Hepatic stellate cell (primary cell): ENCODE data around the gene ITPA.

ENCODE experiments used
- DNase-seq: peaks from one replicate; pipeline ENCODE4 v3.0.0; 2011; ENCODE audit warnings: low spot score

The ITPA gene

DNA sequence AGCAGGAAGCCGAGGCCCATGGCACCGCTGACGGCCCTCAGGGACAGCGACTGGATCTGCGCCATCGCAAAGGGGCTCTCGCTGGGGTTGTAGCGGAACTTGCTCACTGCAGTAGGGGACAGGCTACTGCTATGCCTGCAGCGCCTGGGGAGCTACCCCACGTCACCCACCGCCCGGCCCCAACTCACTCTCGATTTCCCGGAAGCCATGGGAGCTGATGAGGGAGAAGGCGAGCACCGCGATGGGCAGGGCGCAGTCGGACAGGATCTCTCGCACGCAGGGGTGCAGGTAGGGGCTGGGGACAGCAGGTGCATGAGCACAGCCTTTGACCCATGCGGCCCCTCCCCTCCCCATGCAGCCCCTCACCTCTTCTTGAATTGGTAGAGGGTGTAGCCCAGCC is 19.9 kb downstream of the ITPA start:
- DNase-seq = no peak

DNA sequence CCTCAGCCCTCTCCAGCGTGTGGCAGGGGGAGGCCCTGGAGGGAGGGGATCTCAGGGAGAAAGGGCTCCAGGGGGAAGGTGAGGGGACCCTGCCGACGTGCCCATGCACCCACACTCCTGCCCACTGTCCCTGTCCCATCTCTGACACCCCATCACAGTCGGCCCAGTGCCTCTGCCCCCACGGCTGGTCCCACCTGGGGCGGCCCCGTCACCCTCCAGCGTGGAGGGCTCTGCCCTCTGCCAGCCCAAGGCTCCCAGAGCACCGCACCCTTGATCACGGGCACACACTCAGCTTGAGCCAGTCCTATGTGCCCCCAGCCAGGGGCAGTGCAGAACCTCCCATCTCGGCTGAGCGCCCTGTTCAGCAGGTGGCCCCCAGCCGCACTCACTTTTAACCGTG is 20.5 kb downstream of the ITPA start:
- no peak for DNase-seq

DNA sequence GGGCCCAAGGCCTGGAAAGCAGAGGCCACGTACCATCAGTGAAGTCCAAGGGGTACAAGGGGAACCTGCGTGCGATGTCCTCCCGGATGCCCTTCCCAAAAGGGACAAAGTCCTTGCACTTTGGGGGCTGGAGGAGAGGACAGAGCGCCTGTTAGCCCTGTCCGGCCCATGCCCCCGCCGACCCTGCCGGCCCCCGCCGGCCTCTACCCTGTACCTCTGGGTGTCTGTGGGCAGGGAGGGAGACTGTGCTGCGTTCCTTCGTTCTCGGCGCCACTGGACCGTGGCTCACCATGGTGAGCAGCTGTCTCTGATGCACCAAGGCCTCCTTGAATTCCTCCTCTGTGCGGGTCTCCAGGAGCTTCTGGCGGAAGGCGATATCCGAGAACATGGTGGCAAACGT is 21.8 kb downstream of the ITPA start:
- DNase-seq = no peak

DNA sequence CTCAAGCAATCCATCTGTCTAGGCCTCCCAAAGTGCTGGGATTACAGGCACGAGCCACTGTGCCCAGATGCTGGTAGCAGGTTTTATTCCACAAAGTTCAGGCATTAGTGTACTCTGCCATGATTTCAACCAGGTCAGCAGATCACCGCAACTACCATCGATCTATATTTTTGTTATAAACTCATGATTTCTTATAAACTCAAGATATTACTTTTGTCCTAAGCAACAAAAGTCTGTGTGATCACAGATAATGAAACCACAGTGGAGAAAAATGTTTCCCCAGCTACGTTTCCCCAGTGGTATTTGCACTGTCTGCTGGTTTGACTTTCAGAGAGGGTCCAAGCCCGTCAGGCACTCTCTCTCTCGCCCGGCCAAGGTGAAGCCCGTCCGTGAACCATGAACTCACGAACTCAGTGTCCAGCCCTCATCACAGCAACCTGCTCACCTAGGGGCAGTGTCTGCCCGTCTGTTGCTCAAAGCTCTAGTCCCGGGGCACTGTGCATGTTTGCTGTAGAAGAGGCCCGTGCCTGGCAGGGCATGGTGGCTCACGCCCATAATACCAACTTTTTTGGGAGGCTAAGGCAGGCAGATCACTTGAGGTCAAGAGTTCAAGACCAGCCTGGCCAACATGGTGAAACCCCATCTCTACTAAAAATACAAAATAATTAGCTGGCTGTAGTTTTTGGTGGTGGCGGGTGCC is 22.7 kb downstream of the ITPA start:
- no peak for DNase-seq

DNA sequence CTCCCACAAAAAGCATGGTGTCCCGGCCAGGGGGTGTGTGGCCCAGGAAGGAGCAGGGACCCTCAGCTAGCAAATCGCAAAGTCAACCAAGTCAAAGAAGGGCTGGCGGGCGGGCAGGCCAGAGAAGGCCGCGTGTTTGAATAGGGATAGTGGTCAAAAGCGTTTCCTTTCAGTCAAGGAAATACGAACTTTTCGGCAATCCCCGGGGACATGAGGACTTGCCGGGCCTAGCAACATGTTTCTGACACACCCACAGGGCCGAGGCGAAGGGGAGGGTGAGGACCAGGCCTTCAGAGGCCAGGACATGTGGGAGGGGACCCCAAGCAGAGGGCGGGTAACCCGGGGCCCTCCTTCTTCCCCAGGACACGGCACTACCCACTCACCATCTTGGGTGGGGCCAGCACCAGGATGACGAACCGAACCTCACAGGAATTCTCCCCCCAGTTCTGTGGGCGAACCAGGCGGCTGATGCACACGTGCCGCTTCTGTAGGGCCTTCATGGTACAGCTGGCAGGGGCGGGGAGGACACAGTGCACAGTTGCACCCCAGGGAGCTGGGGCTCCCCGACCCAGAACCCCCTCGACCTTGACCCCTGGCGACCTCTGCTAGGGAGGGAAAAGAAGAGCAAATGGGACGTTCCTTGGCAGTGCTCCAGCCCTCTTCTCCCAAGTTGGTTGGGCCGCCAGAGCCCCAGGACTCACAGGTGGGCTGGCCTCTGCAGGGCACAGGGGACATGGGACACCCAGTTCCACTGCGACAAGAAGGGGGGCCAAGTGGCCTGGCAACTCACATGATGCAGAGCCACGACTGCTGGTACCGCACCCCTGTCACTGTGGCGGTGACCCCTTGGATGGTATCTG is 24.1 kb downstream of the ITPA start:
- no peak for DNase-seq

DNA sequence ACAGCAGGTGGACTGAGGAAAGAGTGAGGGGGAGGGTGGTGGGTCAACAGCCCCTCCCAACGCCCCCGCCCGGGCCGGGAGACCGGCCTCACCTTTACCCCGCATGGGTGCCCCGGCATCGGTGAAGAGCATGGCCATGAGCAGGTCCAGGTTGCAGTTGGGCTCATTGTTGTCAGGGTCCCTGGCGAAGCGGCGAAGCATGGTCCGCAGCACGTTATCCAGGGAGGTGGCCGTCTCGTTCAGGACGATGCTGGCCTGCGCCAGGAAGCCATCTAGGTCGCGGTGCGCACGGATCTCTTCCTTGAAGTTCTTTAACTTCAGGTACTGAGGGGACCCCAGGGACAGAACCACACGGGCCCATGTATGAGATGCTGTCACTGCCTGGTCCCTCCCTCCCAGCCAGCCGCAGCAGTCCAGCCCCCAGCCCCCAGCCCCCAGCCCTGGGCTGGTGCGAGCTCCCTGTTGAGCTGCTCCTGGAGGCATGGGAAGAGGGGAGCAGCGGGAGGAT is 24.7 kb downstream of the ITPA start:
- no peak for DNase-seq

DNA sequence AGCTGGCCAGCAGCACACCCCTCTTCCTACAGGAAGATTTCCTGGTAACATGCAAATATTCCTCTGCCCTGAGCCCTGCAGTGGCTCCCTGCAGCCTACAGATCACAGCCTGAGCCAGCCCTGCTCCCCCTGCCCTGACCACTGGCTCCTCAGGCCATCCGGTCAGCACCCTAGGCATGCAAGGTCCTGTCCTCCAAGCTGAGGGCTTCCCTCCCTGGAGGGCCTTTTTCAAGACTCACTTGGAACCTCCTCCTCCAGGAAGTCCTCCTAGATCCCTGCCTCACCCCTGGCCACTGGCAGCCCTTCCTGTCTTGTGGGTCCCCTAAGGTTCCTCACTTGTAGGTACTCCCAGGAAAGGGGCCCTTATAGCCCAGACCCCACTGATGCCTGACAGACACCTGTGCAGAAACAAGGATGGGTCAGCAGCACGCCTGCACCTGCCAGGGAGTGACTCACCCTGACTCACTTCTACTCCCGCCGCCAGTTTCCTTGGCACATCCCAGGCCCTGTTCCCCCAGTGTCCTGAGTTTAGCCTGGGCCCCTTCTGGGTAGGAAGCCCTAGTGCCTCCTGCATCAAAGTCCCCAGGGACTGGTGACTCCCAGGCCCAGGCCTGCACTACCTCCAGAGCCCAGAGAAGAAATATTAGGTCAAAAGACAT is 26.5 kb downstream of the ITPA start:
- no peak for DNase-seq

DNA sequence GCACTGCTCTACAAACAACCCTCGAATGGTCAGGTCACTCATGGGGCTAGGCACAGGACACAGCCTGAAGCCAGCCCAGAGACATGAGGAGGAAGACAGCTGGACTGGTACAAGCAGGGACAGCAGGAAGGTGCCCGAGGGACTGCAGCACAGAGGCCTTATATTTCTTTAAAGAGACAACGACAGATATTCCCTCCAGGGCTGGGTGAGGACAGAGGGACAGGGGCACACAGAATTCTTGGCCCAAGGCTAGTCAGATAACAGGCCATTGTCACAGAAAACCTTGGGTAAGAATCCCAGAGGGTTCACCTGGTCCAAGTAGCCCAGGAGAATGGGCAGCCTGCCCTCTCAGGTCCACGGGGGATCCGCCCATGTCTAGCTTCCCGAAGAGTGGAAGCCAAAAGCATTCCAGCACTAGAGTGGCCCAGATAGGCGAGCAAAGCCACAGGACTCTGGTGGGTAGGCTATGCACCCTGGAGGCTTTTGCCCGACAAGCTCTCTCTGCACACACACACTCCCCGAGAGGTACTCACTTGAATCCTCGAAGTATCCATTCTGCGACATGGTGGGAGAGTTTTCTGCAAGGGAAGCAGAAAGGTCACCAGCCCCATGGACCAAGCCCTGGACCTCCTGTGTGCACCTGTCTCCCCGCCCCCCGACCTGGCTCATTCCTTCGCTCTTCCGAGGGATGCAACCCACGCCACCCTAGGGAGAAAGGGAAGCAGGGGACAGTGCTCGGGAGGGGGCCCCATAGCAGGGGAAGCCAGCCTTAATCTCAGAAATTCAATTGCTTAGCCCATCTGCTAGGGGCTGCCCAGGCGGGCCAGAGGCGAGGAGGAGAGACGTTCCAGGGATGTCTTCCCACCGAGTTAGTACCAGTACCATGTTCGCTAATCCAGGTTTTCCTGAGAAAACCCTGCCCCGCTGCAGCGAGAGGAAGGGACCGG is 28.0 kb downstream of the ITPA start:
- no peak for DNase-seq

DNA sequence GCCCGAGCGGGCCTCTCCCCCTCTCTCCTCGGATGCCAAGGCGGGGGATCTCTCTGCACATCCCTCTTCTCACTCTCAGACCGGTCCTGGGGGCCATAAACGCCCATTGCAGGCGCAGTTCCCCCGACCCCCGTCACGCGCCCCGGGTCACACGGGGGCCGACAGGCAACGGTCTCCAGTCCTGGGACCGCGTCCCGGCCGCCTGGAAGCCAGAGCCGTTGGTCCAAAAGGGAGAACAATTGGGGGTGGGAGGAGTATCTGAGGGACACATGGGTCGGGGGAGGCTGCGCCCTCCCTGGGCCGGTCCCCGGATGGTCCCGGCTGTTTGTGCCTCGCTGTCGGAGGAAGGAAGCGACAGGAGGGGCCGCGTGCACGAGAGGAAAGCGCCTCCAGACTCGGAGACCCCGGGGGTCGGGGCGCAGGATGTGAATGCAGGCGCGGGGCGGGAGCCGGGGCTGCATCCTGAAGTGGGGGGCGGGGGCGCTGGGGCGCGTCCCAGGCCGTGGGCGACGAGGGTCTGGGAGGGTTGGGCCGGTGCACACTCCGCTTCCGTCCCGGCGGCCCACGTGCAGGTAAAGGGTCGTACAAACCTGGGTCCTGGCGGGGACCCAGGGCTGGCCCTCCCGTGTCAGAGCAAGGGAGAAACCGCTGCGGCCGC is 28.8 kb downstream of the ITPA start:
- no peak for DNase-seq

DNA sequence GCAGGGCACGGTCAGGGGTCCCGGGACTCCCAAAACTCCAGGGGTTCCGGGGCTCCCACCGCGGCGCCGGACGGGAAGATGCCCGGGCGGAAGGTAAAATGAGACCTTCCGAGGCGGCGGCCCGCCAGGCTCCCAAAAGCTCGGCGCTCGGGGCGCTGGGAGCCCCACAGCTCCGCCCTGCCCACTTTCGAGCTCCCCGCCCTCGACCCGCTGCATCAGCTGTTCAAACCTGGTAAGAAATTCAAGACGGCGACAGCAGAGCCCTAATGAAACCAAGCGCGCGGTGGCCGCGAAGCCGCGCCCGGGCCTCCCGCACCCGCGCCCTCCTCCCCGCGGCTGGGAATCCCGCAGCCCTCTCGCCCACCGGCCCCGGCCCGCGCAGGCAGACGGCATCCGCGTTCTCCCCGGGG is 29.3 kb downstream of the ITPA start:
- peak; percentile 62 for DNase-seq

DNA sequence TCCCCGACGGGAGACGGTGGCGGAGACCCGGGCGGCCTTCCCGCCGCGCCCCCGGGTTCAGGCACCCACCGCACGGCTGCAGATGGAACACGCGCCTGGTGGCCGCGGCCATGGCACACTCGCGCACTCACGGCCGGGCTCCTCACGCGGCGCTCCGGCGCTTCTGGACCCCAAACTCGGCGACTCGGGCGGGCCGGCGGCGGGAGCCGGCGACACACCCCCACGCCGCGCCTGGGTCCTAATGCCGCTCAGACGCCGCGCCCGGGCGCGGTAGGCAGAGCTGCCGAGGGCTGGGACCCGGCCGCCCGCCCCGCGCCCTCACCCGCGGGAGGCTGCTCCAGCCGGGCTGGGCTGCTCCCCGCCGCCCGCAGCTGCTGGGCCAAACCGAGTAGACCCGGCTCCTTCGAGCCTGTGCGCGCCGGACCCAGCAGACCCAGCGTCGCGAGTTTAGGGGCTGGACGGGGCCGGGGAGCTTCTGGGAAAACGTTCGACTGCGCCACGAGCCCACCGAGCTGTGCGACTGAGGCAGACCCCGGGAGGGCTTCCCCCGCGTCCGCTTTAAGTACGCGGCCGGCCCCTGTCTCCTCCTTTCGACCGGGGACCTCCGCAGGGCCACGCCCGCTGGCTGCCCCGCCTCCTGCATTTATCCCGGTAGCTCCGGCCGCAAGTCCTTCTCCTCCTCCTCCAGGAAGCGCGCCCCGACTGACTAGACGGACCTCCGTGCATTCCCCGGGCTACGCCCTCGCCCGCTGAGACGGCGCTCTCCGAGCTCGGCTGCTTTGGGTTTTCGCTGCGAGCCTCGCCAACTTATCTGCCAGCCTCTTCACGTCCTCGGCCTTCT is 29.9 kb downstream of the ITPA start, which contains the start of gene SLC4A11:
Gene SLC4A11 (minus strand): TSS at position 165 of the 841 bp plus-strand sequence. CDS start 53 bp downstream, at position 112.
- DNase-seq = peak; percentile 78

DNA sequence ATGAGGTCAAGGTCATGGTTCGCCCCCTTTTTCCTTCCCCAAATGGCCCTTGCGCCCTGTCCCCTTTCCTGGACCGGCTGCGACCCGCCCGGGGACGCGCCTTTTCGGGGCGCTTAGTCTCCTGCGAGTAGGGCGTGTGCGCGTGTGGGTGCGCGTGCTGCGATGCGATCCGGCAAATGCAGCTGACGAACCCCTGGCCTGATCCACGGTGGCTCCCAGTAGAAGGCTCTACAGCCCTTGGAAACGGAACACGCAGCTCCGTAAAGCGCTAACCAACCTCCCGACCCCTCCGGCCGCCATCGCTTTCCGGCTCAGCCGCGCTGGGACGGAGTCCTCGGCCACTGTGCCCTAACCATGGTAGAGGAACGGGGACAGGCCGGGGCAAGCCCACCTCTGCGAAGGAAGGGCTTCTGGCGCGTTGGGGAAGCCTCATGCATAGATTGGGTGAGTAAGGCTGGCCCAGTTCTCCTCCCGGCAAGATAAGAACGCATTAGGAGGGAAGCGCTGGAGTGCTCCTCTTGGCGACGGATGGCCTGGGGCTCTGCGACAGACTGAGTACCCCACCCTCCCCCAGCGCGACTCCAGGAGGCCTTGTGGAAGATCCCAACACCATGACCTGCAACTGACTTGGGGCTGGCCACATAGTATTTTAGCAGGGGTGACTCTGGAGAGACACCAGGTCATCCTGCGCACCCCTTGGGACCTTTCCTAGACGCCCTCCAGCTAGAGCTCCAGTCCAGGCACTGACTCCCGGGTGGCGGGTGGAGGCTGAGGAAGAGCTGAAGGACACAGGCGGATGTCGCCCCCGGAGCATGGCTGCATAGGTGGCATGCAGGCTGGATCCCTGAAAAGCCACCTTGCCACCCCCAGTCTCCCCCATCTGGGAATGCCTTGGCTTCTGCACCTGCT is 30.8 kb downstream of the ITPA start:
- DNase-seq = no peak

DNA sequence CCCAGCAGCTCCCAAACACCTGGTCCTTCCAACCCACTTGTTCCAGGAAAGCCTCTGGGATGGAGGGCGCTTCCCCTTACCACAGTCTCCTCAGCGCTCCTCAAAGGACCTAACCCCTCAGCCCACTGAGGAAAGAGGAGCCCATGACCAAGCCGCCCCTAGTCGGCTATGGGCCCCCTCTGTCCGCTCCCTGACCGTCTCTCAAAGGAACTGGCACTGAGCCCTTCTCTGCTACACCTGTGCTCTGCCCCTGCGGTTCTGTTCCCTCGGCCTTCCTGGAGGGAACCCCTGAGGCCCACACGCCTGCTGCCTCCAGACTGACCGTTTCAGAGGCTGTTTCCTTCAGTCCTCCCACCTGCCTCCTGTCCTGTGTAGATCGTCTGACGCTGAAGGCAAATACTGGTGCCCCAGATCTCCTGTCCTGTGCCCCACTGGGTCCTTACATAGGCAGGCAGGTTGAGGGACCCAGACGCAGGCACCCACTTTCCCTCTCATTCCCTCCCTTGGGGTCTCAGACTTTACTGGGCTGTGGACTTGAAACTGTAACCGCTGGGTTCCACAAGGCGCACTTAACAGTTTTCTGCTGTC is 31.6 kb downstream of the ITPA start:
- no peak for DNase-seq

DNA sequence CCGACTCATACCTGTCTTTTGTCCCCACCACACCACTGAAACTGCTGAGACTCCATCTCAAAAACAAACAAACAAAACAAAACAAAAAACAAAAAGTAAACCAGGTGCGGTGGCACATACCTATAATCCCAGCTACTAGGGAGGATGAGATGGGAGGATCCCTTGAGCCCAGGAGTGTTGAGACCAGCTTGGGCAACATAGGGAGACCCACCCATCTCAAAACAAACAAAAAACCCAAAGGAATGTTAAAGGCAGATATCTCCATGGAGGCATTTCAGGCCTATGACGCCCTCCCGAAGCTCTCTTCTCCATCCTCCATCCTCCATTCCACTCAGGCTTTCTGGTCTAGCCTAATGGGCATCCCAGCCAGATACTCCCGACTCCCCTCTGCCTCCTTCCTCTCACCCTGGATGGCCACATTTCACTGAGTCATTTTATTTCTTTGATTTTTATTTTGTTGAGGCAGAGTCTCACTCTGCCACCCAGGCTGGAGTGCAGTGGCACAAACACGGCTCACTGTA is 32.9 kb downstream of the ITPA start:
- DNase-seq = peak; percentile 58

DNA sequence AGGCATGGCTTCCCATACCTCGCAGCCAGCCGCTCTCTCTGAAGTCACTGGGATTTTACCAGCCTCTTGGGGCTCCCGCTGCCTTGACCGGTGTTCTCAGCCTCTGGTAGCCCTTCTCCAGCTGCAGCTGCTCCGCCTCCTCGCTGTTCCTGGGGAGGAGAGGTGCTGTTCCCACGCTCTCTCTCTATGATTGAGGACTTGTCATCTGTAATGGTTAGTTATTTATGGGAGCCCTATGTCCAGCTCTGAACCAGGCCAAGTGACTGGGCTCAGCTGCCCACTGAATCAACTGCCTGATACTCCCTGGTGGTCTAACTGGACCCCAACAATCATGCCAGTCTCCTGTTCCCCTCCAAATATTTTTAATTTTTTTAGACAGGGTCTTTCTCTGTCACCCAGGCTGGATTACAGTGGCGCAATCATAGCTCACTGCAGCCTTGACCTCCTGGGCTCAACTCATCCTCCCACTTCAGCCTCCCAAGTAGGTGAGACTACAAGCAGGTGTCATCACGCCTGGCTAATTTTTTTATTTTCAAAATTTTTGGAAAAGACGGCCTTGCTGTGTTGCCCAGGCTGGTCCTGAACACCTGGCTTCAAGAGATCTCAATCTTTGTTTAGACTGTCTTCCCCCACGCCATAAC is 34.5 kb downstream of the ITPA start:
- no peak for DNase-seq

DNA sequence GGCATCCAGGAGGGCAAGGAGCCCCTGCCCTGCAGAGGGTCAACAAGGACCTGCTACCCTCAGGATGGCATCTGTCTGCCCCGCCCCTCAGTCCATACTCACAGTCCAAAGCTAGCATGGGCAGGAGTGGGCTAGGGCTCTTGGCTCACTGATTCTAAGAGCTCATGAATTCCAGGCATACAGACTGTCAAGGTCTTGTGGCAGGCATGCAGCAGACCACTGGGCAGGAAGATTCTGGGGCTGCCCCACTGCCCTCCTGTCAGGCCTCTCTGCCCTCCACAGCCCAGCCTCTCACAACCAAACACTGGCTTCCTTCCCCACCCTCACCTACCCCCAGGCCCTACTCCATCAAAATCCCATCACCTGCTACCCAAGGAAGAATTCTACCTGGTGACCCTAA is 35.3 kb downstream of the ITPA start:
- no peak for DNase-seq

DNA sequence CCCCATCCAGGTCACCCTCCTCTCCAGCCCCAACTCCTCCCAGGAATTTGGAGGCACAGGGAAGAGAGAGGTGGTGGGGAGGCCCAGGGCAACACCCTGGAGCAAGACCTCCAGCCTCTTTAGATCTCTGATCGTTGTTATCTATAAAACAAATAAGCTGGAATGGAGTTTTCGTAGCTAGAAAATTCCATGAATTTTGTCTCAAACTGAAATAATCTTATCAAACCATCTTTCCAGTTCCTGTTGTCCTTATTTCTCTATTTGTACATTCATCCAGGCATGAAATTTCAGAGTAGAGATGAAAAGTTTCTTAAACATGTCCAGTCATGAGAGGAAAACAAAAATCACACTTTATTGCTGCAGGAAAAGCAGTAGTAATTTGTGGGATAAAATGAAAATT is 35.9 kb downstream of the ITPA start:
- no peak for DNase-seq

DNA sequence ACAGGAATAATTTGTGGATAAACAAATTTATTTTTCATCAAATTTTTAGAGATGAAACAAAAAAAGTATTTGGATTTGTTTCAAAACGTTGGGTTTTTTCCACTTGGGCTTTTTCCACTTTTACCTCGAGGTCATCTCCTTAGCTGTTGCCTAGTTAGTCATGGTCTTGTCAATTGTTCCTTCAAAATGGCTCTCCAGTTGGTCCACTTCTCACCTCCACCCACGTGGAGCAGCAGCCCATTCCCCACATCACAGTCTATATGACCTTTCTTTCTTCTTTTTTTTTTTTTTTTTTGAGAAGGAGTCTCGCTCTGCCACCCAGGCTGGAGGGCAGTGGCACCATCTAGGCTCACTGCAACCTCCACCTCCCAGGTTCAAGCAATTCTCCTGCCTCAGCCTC is 36.4 kb downstream of the ITPA start:
- no peak for DNase-seq
